PC-9 (cell line): ENCODE measurements around the gene GMFB.

ENCODE experiments used
- EZH2 ChIP-seq: fragments of 200-600 bp; sonication (generic); IDR thresholded peaks from 2 replicates; pipeline ENCODE4 v1.8.0; 2017; ENCODE audit warnings: antibody characterized with exemption, low read depth
- TF ChIP-seq, protein P1 (sequence below): fragments of 200-600 bp; sonication (generic); conservative IDR thresholded peaks from 2 replicates; pipeline ENCODE4 v1.6.1; 2017; ENCODE audit warnings: mixed run types, antibody characterized with exemption, mild to moderate bottlenecking, moderate library complexity

DNA sequence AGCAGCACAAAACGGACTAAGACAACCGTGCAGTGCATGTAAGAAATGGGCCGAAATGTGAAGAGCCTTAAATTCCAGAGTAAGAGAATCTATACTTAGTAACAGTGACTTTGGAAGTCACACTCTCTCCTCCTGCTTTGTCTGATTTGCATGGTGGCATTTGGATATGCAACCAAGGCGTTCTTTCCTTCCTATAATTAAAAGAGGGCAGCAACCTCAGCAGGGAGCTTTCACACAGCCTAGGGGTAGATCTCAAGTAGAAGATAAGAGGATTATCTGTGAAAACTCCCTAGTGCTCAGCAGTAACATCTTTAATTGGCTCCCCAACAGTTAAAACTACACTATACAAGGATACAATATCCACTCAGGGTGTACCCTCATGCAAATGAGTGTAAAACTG, 16.5 kb downstream of the GMFB start:
- TF ChIP-seq, protein P1, sequence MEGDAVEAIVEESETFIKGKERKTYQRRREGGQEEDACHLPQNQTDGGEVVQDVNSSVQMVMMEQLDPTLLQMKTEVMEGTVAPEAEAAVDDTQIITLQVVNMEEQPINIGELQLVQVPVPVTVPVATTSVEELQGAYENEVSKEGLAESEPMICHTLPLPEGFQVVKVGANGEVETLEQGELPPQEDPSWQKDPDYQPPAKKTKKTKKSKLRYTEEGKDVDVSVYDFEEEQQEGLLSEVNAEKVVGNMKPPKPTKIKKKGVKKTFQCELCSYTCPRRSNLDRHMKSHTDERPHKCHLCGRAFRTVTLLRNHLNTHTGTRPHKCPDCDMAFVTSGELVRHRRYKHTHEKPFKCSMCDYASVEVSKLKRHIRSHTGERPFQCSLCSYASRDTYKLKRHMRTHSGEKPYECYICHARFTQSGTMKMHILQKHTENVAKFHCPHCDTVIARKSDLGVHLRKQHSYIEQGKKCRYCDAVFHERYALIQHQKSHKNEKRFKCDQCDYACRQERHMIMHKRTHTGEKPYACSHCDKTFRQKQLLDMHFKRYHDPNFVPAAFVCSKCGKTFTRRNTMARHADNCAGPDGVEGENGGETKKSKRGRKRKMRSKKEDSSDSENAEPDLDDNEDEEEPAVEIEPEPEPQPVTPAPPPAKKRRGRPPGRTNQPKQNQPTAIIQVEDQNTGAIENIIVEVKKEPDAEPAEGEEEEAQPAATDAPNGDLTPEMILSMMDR = no peak
- no peak for TF ChIP-seq EZH2
